ENCODE results near the gene RHCE. TPM values are rescaled to one million over a fixed set of nuclear protein-coding genes. Genes with fewer than 3 reads are reported as not detected.
"Not testable (repeated sequence)": the region's sequence is repeated elsewhere in the genome, so short reads cannot be mapped to it uniquely, and the experiment has no call there.

The RHCE gene
- total and polyA plus RNA-seq, 2 experiments from 2014 or later, result 0.80 to 8.8 TPM

- Histone ChIP-seq H3K4me1 (ENCODE audit: insufficient read depth) (no peaks in the 10 kb centered on the region), H3K4me3 (no peak overlapping the region), H4K20me1 (ENCODE audit: insufficient read depth, poor library complexity, severe bottlenecking) (peaks cover 3% of the 10 kb centered on the region), H3K4me2 (no peak overlapping the region), H3K27ac (no peak overlapping the region), H3K9me3 (ENCODE audit: low read depth) (no peaks in the 10 kb centered on the region), H3K9me2 (replicated peaks; ENCODE audit: insufficient read depth) (no peaks in the 10 kb centered on the region), H3K79me2 (peaks cover 61% of the 10 kb centered on the region), H2AFZ (no peak overlapping the region), H3K27me3 (no peaks in the 10 kb centered on the region), H3K36me3 (replicated peaks; ENCODE audit: insufficient read depth, low read depth) (no peaks in the 10 kb centered on the region)
- 90% methylated on average over 4 of the region's 4 CpGs for WGBS (ENCODE audit: low lambda C conversion rate, missing lambda C conversion rate)
- no peak for DNase-seq (ENCODE audit: low spot score)
- TF ChIP-seq, protein P1, sequence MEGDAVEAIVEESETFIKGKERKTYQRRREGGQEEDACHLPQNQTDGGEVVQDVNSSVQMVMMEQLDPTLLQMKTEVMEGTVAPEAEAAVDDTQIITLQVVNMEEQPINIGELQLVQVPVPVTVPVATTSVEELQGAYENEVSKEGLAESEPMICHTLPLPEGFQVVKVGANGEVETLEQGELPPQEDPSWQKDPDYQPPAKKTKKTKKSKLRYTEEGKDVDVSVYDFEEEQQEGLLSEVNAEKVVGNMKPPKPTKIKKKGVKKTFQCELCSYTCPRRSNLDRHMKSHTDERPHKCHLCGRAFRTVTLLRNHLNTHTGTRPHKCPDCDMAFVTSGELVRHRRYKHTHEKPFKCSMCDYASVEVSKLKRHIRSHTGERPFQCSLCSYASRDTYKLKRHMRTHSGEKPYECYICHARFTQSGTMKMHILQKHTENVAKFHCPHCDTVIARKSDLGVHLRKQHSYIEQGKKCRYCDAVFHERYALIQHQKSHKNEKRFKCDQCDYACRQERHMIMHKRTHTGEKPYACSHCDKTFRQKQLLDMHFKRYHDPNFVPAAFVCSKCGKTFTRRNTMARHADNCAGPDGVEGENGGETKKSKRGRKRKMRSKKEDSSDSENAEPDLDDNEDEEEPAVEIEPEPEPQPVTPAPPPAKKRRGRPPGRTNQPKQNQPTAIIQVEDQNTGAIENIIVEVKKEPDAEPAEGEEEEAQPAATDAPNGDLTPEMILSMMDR (IDR thresholded peaks at IDR 0.05; ENCODE audit: poor library complexity), result no peak
- TF ChIP-seq EZH2 (IDR thresholded peaks at IDR 0.05; ENCODE audit: borderline replicate concordance) (no peak), EZH2phosphoT487 (IDR thresholded peaks at IDR 0.05; ENCODE audit: low read depth, severe bottlenecking, unreplicated experiment) (no peak)
Measured at GRCh38 chr1:25467193-25467592, 46.6 kb upstream of the RHCE start.

DNA sequence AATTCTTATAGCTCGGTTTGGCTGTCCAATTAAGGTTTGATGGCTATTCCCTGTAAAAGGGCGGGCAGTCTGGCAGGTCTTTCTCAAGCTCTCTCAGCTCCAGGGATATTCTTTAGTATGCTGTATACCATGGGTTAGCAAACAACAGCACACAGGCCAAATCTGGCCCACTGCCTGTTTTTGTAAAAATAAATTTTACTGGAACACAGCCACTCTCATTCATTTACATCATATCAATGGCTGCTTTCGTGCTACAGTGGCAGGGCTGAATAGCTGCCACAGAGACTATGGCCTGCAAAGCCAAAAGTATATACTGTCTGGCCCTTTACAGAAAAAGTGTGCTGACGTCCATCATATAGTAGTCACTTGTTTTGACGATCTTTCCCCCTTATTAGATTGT, 42.1 kb upstream of the RHCE start:
- Histone ChIP-seq H3K9me3 (ENCODE audit: low read depth) (no peaks in the 10 kb centered on the region), H3K36me3 (replicated peaks; ENCODE audit: insufficient read depth, low read depth) (no peaks in the 10 kb centered on the region), H3K79me2 (peaks cover 39% of the 10 kb centered on the region), H3K27me3 (no peaks in the 10 kb centered on the region), H3K4me3 (no peak overlapping the region), H4K20me1 (ENCODE audit: insufficient read depth, poor library complexity, severe bottlenecking) (peaks cover 3% of the 10 kb centered on the region), H3K27ac (no peak overlapping the region), H3K4me1 (ENCODE audit: insufficient read depth) (no peaks in the 10 kb centered on the region), H3K9me2 (replicated peaks; ENCODE audit: insufficient read depth) (no peaks in the 10 kb centered on the region), H2AFZ (no peak overlapping the region), H3K4me2 (no peak overlapping the region)
- no peak for DNase-seq (ENCODE audit: low spot score)
- TF ChIP-seq, protein P1 (IDR thresholded peaks at IDR 0.05; ENCODE audit: poor library complexity), result no peak
- 89% methylated on average over 5 of the region's 5 CpGs for WGBS (ENCODE audit: low lambda C conversion rate, missing lambda C conversion rate)

- Histone ChIP-seq H3K4me3 (no peak overlapping the region), H3K36me3 (replicated peaks; ENCODE audit: insufficient read depth, low read depth) (no peaks in the 10 kb centered on the region), H3K4me2 (no peak overlapping the region), H2AFZ (no peak overlapping the region), H4K20me1 (ENCODE audit: insufficient read depth, poor library complexity, severe bottlenecking) (peaks cover 3% of the 10 kb centered on the region), H3K79me2 (peaks cover 35% of the 10 kb centered on the region), H3K4me1 (ENCODE audit: insufficient read depth) (no peaks in the 10 kb centered on the region), H3K27ac (no peak overlapping the region), H3K9me3 (ENCODE audit: low read depth) (no peaks in the 10 kb centered on the region), H3K27me3 (no peaks in the 10 kb centered on the region), H3K9me2 (replicated peaks; ENCODE audit: insufficient read depth) (no peaks in the 10 kb centered on the region)
- no peak for DNase-seq (ENCODE audit: low spot score)
- no peak for TF ChIP-seq EZH2 (IDR thresholded peaks at IDR 0.05; ENCODE audit: borderline replicate concordance)
- TF ChIP-seq EZH2phosphoT487 (IDR thresholded peaks at IDR 0.05; ENCODE audit: low read depth, severe bottlenecking, unreplicated experiment), result no peak
- TF ChIP-seq, protein P1 (IDR thresholded peaks at IDR 0.05; ENCODE audit: poor library complexity), result no peak
- 84% methylated on average over 2 of the region's 2 CpGs for WGBS (ENCODE audit: low lambda C conversion rate, missing lambda C conversion rate)
Measured at GRCh38 chr1:25461849-25462248, 41.2 kb upstream of the RHCE start.

- H3K27me3 ChIP-seq; H3K4me1 ChIP-seq (ENCODE audit: insufficient read depth); H3K36me3 ChIP-seq (replicated peaks; ENCODE audit: insufficient read depth, low read depth); H3K9me3 ChIP-seq (ENCODE audit: low read depth); H3K4me3 ChIP-seq; DNase-seq (ENCODE audit: low spot score); H3K27ac ChIP-seq; H3K9me2 ChIP-seq (replicated peaks; ENCODE audit: insufficient read depth); H4K20me1 ChIP-seq (ENCODE audit: insufficient read depth, poor library complexity, severe bottlenecking); H3K4me2 ChIP-seq; H2AFZ ChIP-seq: not testable (repeated sequence)
- peaks cover 30% of the 10 kb centered on the region for H3K79me2 ChIP-seq
- WGBS (ENCODE audit: low lambda C conversion rate, missing lambda C conversion rate), result 87% methylated on average over 4 of the region's 4 CpGs
Measured at GRCh38 chr1:25460816-25461215, 40.2 kb upstream of the RHCE start.
